GM12872 (cell line): ENCODE results near the gene PCK2.

Source experiments
- TF ChIP-seq, protein P1 (sequence below): IDR thresholded peaks from 3 replicates; pipeline ENCODE4 v1.5.1; 2011; ENCODE audit warnings: low read depth, mild to moderate bottlenecking, low read length, moderate library complexity; ENCODE audit not compliant: insufficient read depth

The PCK2 gene

DNA sequence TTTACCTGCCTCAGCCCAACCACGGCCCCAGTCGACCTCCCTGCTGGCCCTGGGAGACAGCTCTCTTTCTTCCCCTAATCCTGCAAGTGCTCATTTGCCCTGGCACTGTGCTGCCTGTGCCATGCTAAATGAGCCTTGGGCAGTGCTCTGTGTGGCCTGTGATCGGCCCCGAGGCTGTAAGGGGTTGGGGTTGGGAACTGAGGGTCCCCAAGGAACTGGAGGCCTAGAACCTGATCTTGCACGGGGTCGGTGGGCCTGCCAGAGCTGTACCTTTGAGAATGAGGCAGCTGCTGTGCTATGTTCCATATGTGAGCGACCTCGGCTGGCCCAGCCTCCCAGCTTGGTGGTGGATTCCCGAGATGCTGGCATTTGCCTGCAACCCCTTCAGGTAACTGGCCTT lies 56.0 kb downstream of the PCK2 start:
- TF ChIP-seq, protein P1, sequence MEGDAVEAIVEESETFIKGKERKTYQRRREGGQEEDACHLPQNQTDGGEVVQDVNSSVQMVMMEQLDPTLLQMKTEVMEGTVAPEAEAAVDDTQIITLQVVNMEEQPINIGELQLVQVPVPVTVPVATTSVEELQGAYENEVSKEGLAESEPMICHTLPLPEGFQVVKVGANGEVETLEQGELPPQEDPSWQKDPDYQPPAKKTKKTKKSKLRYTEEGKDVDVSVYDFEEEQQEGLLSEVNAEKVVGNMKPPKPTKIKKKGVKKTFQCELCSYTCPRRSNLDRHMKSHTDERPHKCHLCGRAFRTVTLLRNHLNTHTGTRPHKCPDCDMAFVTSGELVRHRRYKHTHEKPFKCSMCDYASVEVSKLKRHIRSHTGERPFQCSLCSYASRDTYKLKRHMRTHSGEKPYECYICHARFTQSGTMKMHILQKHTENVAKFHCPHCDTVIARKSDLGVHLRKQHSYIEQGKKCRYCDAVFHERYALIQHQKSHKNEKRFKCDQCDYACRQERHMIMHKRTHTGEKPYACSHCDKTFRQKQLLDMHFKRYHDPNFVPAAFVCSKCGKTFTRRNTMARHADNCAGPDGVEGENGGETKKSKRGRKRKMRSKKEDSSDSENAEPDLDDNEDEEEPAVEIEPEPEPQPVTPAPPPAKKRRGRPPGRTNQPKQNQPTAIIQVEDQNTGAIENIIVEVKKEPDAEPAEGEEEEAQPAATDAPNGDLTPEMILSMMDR: no peak

DNA sequence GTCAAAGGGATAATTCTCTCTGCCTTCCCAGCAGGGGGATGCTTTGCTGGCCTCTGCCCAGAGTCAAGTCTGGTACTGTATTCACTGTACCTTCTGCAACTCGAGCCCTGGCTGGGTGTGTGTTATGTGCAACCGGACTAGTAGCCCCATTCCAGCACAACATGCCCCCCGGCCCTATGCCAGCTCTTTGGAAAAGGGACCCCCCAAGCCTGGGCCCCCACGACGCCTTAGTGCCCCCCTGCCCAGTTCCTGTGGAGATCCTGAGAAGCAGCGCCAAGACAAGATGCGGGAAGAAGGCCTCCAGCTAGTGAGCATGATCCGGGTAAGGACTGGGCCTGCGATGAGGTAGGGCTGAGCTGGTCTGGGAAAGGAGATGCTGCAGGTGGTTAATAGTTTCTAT lies 56.5 kb downstream of the PCK2 start:
- TF ChIP-seq, protein P1: no peak

DNA sequence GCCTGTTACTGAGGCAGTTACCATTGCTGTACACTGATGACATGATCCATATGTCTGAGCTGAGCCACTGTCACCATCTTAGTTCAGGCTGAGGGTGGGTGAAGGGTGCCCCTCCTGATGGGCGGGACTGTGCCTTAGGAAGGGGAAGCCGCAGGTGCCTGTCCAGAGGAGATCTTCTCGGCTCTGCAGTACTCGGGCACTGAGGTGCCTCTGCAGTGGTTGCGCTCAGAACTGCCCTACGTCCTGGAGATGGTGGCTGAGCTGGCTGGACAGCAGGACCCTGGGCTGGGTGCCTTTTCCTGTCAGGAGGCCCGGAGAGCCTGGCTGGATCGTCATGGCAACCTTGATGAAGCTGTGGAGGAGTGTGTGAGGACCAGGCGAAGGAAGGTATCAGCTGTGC lies 56.9 kb downstream of the PCK2 start:
- TF ChIP-seq, protein P1: no peak

DNA sequence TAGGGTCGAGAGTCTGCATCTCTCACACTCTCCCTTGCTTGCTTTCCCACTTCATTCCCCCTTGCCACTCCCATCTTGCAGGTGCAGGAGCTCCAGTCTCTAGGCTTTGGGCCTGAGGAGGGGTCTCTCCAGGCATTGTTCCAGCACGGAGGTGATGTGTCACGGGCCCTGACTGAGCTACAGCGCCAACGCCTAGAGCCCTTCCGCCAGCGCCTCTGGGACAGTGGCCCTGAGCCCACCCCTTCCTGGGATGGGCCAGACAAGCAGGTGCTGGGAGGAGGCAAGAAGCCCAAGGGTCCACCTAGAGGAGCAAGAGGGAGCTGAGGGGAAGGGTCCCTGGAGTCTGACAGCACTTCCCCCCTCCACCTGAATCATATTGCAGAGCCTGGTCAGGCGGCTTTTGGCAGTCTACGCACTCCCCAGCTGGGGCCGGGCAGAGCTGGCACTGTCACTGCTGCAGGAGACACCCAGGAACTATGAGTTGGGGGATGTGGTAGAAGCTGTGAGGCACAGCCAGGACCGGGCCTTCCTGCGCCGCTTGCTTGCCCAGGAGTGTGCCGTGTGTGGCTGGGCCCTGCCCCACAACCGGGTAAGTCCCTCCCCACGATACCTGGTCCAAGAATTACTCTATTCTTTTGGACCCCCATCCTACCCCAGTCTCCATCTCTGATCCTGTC lies 57.4 kb downstream of the PCK2 start:
- TF ChIP-seq, protein P1: no peak
